K562 (cell line): ENCODE results near the gene TFCP2. TPM values are rescaled to one million over a fixed set of nuclear protein-coding genes. Genes with fewer than 3 reads are reported as not detected.

ENCODE experiments used
- ARNT ChIP-seq, 2 experiments: fragments of 450-650 bp; IDR thresholded peaks; 2 replicates each; pipeline ENCODE4 v1.6.1; 2016; ENCODE audit warnings: mild to moderate bottlenecking in 1 of 2
- CHCHD3 ChIP-seq: fragments of 250-450 bp; sonication (Bioruptor Pico); IDR thresholded peaks from 2 replicates; pipeline ENCODE4 v2.1.2; 2022; ENCODE audit warnings: mild to moderate bottlenecking
- DPF2 ChIP-seq: fragments of 450-650 bp; IDR thresholded peaks from 2 replicates; pipeline ENCODE4 v1.6.1; 2016
- EP300 ChIP-seq: IDR thresholded peaks from 2 replicates; pipeline ENCODE4 v1.6.1; 2012; ENCODE audit warnings: low read length, improper control_type of control experiment
- HDAC1 ChIP-seq, 2 experiments: fragments of 450-650 bp; IDR thresholded peaks; 2 replicates each; pipeline ENCODE4 v1.6.1; 2016 to 2017; ENCODE audit warnings: inconsistent platforms in 1 of 2, mild to moderate bottlenecking in 1 of 2, moderate library complexity in 1 of 2
- HMBOX1 ChIP-seq: sonication (generic); IDR thresholded peaks from 2 replicates; pipeline ENCODE4 v1.6.1; 2016
- KAT7 ChIP-seq: sonication (generic); formaldehyde crosslinking; IDR thresholded peaks from 2 replicates; pipeline ENCODE4 v1.8.0; 2022; ENCODE audit warnings: missing genetic modification reagents, mild to moderate bottlenecking, borderline replicate concordance
- KDM1A ChIP-seq, 2 experiments: fragments of 450-650 bp; IDR thresholded peaks; 2 replicates each; pipeline ENCODE4 v1.6.1; 2016; ENCODE audit warnings: mild to moderate bottlenecking in 2 of 2
- KHSRP ChIP-seq: fragments of 450-650 bp; IDR thresholded peaks from 2 replicates; pipeline ENCODE4 v1.6.1; 2017
- LEF1 ChIP-seq: fragments of 450-650 bp; IDR thresholded peaks from 2 replicates; pipeline ENCODE4 v1.6.1; 2016; ENCODE audit warnings: mild to moderate bottlenecking
- MAFF ChIP-seq: IDR thresholded peaks from 2 replicates; pipeline ENCODE4 v1.6.1; 2012; ENCODE audit warnings: low read length, improper control_type of control experiment
- MAFK ChIP-seq: IDR thresholded peaks from 2 replicates; pipeline ENCODE4 v1.6.1; 2011; ENCODE audit warnings: low read length, improper control_type of control experiment
- NFE2 ChIP-seq: IDR thresholded peaks from 2 replicates; pipeline ENCODE4 v1.6.1; 2014; ENCODE audit warnings: antibody characterized with exemption, low read depth
- NR2F6 ChIP-seq: fragments of 450-650 bp; formaldehyde crosslinking; IDR thresholded peaks from 2 replicates; pipeline ENCODE4 v1.4.0; 2020; ENCODE audit warnings: mild to moderate bottlenecking
- PRPF4 ChIP-seq: fragments of 200-400 bp; formaldehyde crosslinking; IDR thresholded peaks from one replicate; pipeline ENCODE4 v1.6.1; 2017; ENCODE audit warnings: low read length, low read depth, mild to moderate bottlenecking; ENCODE audit not compliant: insufficient read depth, poor library complexity, severe bottlenecking
- SMARCA4 ChIP-seq: fragments of 450-650 bp; IDR thresholded peaks from 2 replicates; pipeline ENCODE4 v1.6.1; 2016
- TRIM25 ChIP-seq: fragments of 450-650 bp; IDR thresholded peaks from 2 replicates; pipeline ENCODE4 v1.7.0; 2016; ENCODE audit warnings: borderline replicate concordance
- USF2 ChIP-seq: sonication (generic); formaldehyde crosslinking; IDR thresholded peaks from 2 replicates; pipeline ENCODE4 v1.5.0; 2020; ENCODE audit warnings: missing genetic modification reagents
- VEZF1 ChIP-seq: fragments of 200-800 bp; sonication (Bioruptor generic); IDR thresholded peaks from 2 replicates; pipeline ENCODE4 v1.6.1; 2017; ENCODE audit warnings: missing genetic modification characterization, missing compliant biosample characterization
- ZNF184 ChIP-seq: sonication (generic); formaldehyde crosslinking; IDR thresholded peaks from 2 replicates; pipeline ENCODE4 v1.5.0; 2020; ENCODE audit warnings: missing genetic modification reagents
- polyA plus RNA-seq, 8 experiments: library from polyadenylated mRNA; depleted of rRNA in 4 of 8; stranded (reverse) in 5 of 8; unstranded in 3 of 8; fragments of >200 nt; fragmentation: Nextera tagmentation in 2 of 8; fragmentation: Illumina TruSeq in 1 of 8; extraction: Ambion mirVana in 2 of 8; extraction: Trizol in 1 of 8; gene quantifications; 2 replicates each; pipeline versions ENCODE4 v1.2.1 to v1.2.3, GENCODE V29; 2011 to 2014; ENCODE audit warnings: inconsistent platforms in 1 of 8, missing spikeins in 1 of 8
- total RNA-seq, 7 experiments: library from RNA; depleted of rRNA in 6 of 7; stranded (reverse); fragments of >200 nt in 6 of 7; fragmentation: Illumina TruSeq in 2 of 7; extraction: Trizol in 2 of 7; gene quantifications; 2 replicates each; pipeline versions ENCODE4 v1.2.1 to v1.2.3, GENCODE V29; 2011 to 2021; ENCODE audit warnings: low replicate concordance in 1 of 7

TFCP2 gene
- total and polyA plus RNA-seq, 9 of the 15 experiments (the other 6 are each of a cell fraction or from before 2014, with no cell fraction given) = 8.0 to 38.9 (median 19.3) TPM

DNA sequence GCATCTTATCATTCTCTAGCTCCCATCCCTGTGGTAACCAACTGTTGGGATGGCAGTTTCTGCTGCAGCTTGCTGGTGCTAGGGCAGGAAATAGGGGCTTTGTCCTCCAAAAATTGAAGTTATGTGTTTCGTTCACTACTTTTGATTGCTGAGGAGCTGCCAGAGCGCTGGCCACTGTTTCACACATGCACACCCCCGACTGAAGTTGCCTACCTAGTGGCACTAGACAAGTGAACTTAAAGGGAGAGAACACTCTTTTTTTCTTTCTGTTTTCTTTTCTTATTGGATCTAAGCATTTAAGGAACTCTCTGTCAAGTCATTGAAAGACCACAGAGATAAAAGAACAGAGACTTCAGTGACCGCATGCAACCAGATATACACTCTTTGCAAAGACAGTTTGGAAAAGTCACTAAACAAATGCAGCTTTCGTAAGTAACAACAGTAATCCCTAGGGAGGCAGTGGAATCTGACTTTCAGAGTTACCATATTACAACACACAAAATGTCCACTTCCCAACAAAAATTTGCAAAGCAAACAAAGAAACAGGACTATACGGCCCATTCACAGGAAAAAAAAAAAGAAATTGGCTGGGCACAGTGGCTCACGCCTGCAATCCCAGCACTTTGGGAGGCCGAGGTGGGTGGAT lies 12.0 kb downstream of the TFCP2 start (continued):
- TF ChIP-seq TRIM25 = no peak
- peak; percentile 66 for TF ChIP-seq NFE2
- TF ChIP-seq VEZF1 = 0 out of 2 replicates have a peak, but pooled peaks have one; percentile 12
- 0 out of 4 replicates have a peak, but pooled peaks of 1 of the 2 experiments have one; percentile 26 for TF ChIP-seq ARNT (IDR thresholded peaks at IDR 0.05)
- TF ChIP-seq KAT7 (CRISPR knock-in tag) = no peak
- TF ChIP-seq LEF1 = peak; percentile 30; the same call in 1 of the 2 replicates
- TF ChIP-seq KDM1A (IDR thresholded peaks at IDR 0.05) = peak in 1 of 2 experiments; percentile 11; a peak in 1 of 4 replicates
- no peak for TF ChIP-seq PRPF4
- 0 out of 2 replicates have a peak, but pooled peaks have one; percentile 28 for TF ChIP-seq MAFF
- TF ChIP-seq EP300 = peak; percentile 23; the same call in 1 of the 2 replicates
- 0 out of 4 replicates have a peak, but pooled peaks of 1 of the 2 experiments have one; percentile 19 for TF ChIP-seq HDAC1 (IDR thresholded peaks at IDR 0.05)
- TF ChIP-seq KHSRP = no peak
- TF ChIP-seq ZNF184 (CRISPR knock-in tag) = no peak
- no peak for TF ChIP-seq NR2F6 (CRISPR knock-in tag)
- TF ChIP-seq DPF2 = peak; percentile 28; the same call in 1 of the 2 replicates
- no peak for TF ChIP-seq HMBOX1
- TF ChIP-seq MAFK = peak; percentile 11; the same call in 1 of the 2 replicates
- no peak for TF ChIP-seq CHCHD3 (CRISPR knock-in tag)
- no peak for TF ChIP-seq USF2 (CRISPR knock-in tag)
- TF ChIP-seq SMARCA4 = peak; percentile 57; the same call in 1 of the 2 replicates
